NCI-H1092 treated with DMSO at 0.1 percent for 48 hours (cell line): ENCODE results near the gene GEMIN8.

ENCODE experiments used
- DNase-seq: peaks from one replicate; lab custom pipeline; 2025; lab: John Stamatoyannopoulos, UW

GEMIN8 gene

GRCh38 chrX:14029425-14030173 is at the start of gene GEMIN8:
Gene GEMIN8, minus strand, starts transcription at chrX:14029892. Its CDS starts 8,414 bp downstream, at chrX:14021478.
- peak; percentile 90 for DNase-seq

- no peak for DNase-seq
Measured at GRCh38 chrX:14076639-14077038, 46.9 kb upstream of the GEMIN8 start.

GRCh38 chrX:14073556-14073955 is 43.9 kb upstream of the GEMIN8 start:
- DNase-seq = no peak

DNA sequence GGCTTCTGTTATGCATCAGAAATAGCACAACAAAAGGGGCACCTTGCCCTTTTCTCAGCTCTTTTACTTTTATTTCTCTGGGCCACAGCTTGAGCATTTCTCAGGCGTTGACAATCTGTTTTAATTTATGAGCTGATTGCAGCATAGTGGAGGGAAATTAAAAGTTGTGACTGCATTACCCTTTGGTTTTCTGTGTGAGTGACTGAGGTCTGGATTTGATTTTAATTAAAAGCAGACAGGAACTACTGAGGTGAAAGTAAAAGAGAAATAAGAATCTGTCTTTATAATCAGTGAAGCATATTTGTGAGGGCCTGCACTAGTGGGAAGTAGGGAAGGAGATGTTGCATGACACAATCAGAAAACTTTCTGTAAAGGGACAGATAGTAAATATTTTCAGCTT is 43.4 kb upstream of the GEMIN8 start:
- DNase-seq = no peak

- DNase-seq = no peak
Measured at GRCh38 chrX:14065800-14066199, 36.1 kb upstream of the GEMIN8 start.

GRCh38 chrX:14064626-14065432 is 35.1 kb upstream of the GEMIN8 start:
- DNase-seq = no peak

DNA sequence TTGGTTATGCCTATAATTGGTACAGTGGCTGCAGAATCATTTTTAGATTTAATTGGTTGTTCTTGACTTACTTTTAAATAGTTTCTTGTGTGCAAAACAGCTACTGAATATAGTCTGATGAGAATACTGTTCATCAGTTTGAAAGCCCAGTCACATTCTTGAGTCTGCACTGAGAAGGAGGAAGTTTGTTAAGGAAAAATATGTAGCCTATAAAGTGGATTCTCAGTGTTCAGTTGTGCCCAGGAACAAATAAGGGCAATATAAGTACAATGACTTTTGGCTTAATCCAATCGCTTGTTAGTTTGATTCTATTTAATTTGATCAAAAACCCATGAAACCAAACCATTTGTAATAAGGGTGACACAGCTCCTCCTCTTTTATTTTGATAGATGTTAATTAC is 32.8 kb upstream of the GEMIN8 start:
- DNase-seq = no peak

DNA sequence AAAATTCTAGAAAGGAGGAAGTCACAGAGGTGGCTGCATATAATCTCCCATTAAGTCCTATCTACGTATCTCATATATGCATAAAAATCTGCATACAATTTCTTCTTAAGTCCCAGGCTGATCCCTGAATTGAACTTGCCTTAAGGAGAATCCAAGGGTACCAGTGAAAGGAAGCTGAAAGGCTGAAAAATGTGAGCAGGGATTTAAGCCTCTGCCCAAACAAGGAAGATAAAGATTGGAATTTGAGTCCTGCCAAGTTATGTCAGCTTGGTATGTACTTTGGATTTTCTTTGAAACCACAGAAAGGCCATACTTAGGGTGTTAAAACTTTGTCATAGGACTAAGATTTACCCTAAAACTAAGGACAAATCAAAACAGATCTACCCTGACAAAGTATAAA is 26.5 kb upstream of the GEMIN8 start:
- no peak for DNase-seq

DNA sequence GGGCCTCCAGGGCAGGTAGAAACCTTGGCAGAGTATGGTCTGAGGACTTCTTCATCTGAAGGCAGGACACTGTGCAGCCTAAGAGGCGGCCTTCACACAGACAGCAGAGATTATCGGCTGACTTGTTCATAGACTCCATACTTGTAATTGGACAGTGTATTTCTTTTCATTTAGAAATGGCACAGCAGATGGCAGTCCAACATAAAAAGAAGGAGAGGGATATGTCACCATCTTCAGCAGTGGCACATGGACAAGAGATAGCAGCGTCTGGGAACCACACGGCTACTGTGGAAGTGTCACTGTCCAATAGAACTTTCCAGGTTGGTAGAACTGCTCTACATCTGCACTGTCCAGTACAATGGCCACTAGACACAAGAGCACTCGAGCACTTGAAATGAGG is 21.7 kb upstream of the GEMIN8 start:
- DNase-seq = no peak

DNA sequence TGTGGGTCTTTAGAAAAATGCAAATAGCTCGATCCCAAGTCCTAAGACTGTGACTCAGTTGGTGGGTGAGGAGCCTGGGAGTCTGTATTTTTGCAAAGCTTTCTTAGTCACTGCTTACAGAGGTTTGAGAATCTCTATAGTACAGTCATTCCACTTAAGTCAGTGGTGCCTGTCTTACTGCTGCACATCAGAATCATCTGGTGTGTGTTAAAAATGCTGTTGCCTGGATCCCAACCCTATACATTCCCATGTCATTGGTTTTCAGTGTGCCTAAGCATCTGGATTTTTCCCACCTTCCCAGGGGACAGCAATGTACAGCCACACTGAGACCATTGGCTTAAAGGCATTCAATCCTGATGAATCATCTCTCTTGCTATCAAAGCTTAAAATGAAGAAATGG is 21.0 kb upstream of the GEMIN8 start:
- DNase-seq = no peak

DNA sequence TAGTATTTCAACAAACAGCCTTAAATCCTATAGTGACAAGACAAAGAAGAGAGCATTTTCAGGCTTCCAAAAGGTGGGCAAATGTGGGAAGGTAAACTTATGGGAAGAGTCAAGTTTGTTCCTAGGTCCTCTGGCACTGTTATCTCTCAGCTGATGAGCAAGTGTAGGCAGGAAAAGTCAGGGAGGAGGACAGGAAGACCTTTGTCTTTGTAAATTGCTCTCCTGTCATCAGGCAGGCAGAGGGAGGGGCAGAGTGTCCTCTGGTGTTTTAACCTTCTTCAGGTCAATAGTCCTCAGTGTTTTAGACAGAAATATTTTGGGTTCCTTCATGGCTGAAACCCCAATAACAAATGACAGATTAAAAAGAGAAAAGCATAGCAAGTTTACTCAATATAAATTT is 13.5 kb upstream of the GEMIN8 start:
- no peak for DNase-seq

- DNase-seq = peak; percentile 19
Measured at GRCh38 chrX:14039344-14039743, 9.7 kb upstream of the GEMIN8 start.

- no peak for DNase-seq
Measured at GRCh38 chrX:14038375-14039085, 8.8 kb upstream of the GEMIN8 start.

DNA sequence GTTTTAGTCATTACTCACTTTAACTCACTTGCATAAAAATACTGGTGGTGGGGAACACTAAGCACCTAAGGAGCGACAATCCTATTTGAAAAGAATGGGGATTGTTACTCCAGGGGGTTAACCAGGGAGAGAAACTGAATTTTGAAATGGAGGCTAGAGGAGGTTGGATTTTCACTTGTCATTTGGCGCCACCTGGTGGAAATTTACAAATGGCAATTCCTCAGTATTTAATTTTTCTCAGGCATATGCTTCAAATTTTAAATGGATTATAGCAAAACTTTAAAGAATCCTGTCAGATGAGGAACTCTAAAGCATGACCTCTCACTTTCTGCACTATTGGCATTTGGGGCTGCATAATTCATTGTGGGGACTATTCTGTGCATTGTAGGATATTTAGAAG is 2.7 kb upstream of the GEMIN8 start:
- DNase-seq = peak; percentile 60

DNA sequence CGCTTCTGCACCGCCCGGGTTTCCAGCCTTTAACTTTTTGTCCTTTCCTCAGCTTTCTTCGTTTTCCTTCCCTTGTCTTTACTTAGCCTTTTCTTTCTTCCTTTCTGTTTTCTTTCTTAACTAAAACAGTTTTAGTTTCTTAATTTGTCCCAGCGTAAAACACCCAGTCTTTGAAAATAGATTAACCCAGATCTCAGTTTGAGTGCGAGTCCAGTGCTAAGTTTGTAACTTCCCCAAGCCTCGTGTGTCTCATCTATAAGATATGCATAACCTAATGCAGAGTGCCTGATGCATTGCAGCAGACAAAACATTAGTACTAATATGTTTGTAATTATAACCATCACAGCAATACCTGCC is 460 bp upstream of the GEMIN8 start:
- DNase-seq = peak; percentile 49

- peak; percentile 55 for DNase-seq
Measured at GRCh38 chrX:14029039-14029424, 660 bp downstream of the GEMIN8 start.

DNA sequence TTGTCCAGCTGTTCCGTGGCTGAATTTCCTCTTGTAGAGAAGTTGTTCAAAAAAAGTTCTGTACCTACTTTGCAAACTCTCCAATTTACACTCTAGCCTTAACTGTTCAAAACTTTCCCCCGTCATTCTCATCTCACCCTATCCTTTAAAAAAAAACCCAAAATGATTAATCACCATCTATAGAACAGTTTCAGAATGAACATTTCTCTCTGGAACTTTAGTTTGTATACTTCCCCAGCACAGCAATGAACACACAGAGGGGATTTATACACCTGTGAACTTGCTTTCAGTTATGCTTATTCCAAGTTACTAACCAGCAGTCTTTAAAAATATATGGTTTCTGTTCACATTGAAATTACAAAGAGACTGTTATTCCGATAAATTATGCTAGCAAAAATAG is 1.2 kb downstream of the GEMIN8 start:
- DNase-seq = no peak

- no peak for DNase-seq
Measured at GRCh38 chrX:14027511-14028019, 2.1 kb downstream of the GEMIN8 start.

- DNase-seq = peak; percentile 39
Measured at GRCh38 chrX:14027036-14027435, 2.7 kb downstream of the GEMIN8 start.

GRCh38 chrX:14026121-14026520 is 3.6 kb downstream of the GEMIN8 start:
- no peak for DNase-seq

DNA sequence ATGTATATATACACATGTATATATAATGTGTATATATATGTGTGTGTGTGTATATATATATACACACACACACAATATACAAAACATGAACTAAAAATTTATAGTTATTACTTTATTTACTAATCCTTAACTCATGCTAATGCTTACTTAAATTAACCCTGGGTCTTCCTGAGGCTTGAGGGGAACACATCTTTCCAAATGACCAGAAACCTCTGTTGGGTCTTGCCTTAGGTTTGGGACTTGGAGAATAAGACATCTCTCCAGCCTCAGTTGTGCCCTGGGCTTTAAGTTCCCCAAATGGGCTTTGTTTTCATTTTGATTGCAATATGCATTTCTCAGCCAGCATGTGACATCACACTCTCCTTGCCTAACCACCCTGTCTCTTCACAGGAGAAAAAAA is 7.7 kb downstream of the GEMIN8 start:
- no peak for DNase-seq

DNA sequence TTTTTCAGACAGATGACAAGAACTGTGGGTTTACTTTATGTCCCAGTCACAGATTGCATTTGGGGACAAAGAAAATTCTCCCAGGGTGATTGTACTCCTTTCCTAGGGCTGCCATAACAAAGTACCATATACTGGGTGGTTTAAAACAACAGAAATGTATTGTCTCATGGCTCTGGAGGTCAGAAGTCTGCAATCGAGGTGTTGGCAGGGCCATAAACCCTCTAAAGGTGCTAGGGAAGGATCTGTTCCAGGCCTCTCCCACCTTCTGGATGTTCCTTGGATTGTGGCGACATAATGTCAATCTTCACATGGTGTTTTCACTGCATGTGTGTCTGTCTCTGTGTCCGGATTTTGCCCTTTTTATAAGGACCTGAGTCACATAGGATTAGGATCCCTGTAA is 12.3 kb downstream of the GEMIN8 start:
- DNase-seq = no peak

GRCh38 chrX:14015941-14016340 is 13.8 kb downstream of the GEMIN8 start:
- no peak for DNase-seq
